Ramos (cell line): ENCODE results near the gene ZNF740.

Experiments used
- in situ Hi-C: fragments of 300-500 bp; cut with MboI; formaldehyde crosslinking; loops from one replicate; pipeline ENCODE4 v1.14.3; 2022; ENCODE audit warnings: low sequenced_read_pairs; ENCODE audit not compliant: unreplicated experiment

Gene ZNF740

DNA sequence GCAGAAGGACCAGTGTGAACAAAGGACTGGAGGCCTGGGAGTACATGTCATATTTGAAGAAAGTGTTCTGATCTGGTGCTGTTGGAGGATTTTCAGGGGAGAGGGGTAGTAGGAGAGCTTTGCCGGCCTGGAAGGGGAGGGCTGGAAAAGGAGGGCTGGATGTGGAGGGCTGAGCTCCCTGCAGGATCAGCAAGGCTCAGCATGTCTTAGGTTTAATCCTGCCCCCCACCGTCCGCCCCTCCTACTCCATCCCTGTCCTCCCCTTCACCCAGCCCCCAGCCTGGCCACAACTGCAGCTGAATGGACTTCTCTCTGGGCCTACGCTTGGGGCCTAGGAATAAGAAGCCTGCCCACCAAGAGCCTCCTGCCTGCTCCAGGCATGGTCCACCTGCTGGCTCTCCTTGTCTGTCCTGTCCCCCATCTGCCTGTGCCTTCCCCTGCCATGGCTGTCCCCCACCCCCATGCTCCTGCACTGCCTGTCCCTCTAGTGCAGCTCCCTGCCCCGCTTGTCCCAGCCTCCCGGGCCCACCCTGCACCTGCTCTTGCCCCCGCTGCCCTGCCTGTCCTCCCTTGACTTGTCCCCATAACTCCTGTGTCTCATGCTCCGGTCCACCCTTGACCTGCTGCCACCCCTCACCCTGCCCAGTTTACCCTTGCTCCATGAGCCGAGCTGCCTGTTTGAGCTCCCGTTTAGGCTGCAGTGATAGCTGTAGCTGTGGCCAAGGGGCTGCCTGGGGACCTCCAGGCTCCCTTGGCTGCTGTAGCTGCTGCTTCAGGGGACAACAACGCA is 61.3 kb downstream of the ZNF740 start:
- in situ Hi-C loops = no loop called here

DNA sequence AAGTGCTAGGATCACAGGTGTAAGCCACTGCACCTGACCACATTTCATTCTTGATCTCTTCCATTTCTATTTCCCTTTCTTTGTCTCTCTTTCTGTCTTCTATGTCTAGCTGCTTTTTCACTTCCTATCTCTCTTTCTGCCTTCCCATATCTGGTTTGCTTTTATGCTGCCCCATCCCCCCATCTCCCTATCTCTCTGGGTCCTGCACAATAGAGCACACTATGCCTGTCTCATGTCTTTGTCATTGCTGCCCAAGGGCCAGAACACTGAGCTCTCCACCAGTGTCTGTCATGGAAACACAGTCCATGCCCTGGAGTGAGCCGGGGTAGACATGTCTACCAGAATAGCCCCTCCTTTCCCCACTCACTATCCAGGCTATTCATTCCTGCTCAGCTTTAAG is 63.8 kb downstream of the ZNF740 start:
- in situ Hi-C loops = no loop called here
